CD14-positive monocyte (primary cell): ENCODE results near the gene ZNF710. TPM values are rescaled to one million over a fixed set of nuclear protein-coding genes. Genes with fewer than 3 reads are reported as not detected.

Source experiments
- DNase-seq, 3 donors: peaks; one replicate each; pipeline ENCODE4 v3.0.0-alpha.2; 2011 to 2022
- H2AFZ ChIP-seq: 2 replicates; pipeline ENCODE4 v1.6.0; 2012; ENCODE audit warnings: mild to moderate bottlenecking, low read depth, low read length, inconsistent platforms; ENCODE audit not compliant: insufficient read depth, poor library complexity, severe bottlenecking
- H3K27ac ChIP-seq, 2 donors: 1 replicate in 1 of 2; 2 replicates in 1 of 2; pipeline ENCODE4 v1.5.1; 2012 to 2013; ENCODE audit warnings: low read length in 2 of 2, control low read depth in 1 of 2, inconsistent platforms in 1 of 2, low read depth in 1 of 2, mild to moderate bottlenecking in 1 of 2
- H3K27me3 ChIP-seq, 2 donors: one replicate each; pipeline versions ENCODE4 v1.6.0 to v1.6.1; 2011 to 2013; ENCODE audit warnings: low read length in 2 of 2; ENCODE audit not compliant: control insufficient read depth in 2 of 2, insufficient read depth in 2 of 2
- H3K36me3 ChIP-seq, 2 donors: replicated peaks in 1 of 2; 1 replicate in 1 of 2; 2 replicates in 1 of 2; pipeline versions ENCODE4 v1.5.1 to v1.6.1; 2012 to 2013; ENCODE audit warnings: low read length in 2 of 2, control low read depth in 1 of 2, inconsistent platforms in 1 of 2, mild to moderate bottlenecking in 1 of 2; ENCODE audit not compliant: insufficient read depth in 2 of 2, control insufficient read depth in 1 of 2
- H3K4me1 ChIP-seq, 2 donors: 1 replicate in 1 of 2; 2 replicates in 1 of 2; pipeline versions ENCODE4 v1.5.1 to v1.6.1; 2012 to 2013; ENCODE audit warnings: low read length in 2 of 2, control low read depth in 1 of 2, inconsistent platforms in 1 of 2, mild to moderate bottlenecking in 1 of 2, moderate library complexity in 1 of 2; ENCODE audit not compliant: insufficient read depth in 2 of 2, control insufficient read depth in 1 of 2
- H3K4me2 ChIP-seq: replicated peaks from 2 replicates; pipeline ENCODE3; 2012; ENCODE audit warnings: low read length, moderate library complexity, mild to moderate bottlenecking; ENCODE audit not compliant: poor library complexity, severe bottlenecking; ENCODE audit errors: extremely low read depth
- H3K4me3 ChIP-seq, 3 experiments: fragments of 200-600 bp in 1 of 3; sonication (generic) in 1 of 3; replicated peaks in 1 of 3; 1 replicate in 2 of 3; 2 replicates in 1 of 3; pipeline ENCODE4 v1.5.1; 2011 to 2013; ENCODE audit warnings: low read length in 3 of 3, mild to moderate bottlenecking in 3 of 3, control low read depth in 2 of 3, low read depth in 2 of 3, inconsistent platforms in 1 of 3, moderate library complexity in 1 of 3
- H3K79me2 ChIP-seq: 2 replicates; pipeline ENCODE4 v1.6.0; 2012; ENCODE audit warnings: mild to moderate bottlenecking, control low read depth, inconsistent platforms, low read length, moderate library complexity; ENCODE audit not compliant: insufficient read depth
- H3K9ac ChIP-seq: 2 replicates; pipeline ENCODE4 v1.6.0; 2017; ENCODE audit warnings: low read length, mild to moderate bottlenecking; ENCODE audit not compliant: insufficient read depth, poor library complexity, severe bottlenecking
- H3K9me3 ChIP-seq, 2 donors: replicated peaks in 1 of 2; 1 replicate in 1 of 2; 2 replicates in 1 of 2; pipeline versions ENCODE4 v1.5.1 to v1.6.1; 2012 to 2013; ENCODE audit warnings: low read length in 2 of 2, control low read depth in 1 of 2; ENCODE audit not compliant: control insufficient read depth in 1 of 2, insufficient read depth in 1 of 2
- H4K20me1 ChIP-seq: 2 replicates; pipeline ENCODE4 v1.6.0; 2012; ENCODE audit warnings: mild to moderate bottlenecking, low read length, control low read depth, moderate library complexity; ENCODE audit not compliant: insufficient read depth
- H3K27ac Mint-ChIP-seq, 7 donors: one replicate each; pipeline ENCODE4 v1.8.0; 2020; ENCODE audit warnings: mild to moderate bottlenecking in 7 of 7, mixed read lengths in 7 of 7, moderate library complexity in 6 of 7, inconsistent platforms in 2 of 7
- H3K27me3 Mint-ChIP-seq, 3 donors: one replicate each; pipeline ENCODE4 v1.8.0; 2021 to 2022; ENCODE audit warnings: low read depth in 3 of 3, mild to moderate bottlenecking in 3 of 3, mixed read lengths in 3 of 3, moderate library complexity in 3 of 3, inconsistent platforms in 1 of 3
- H3K36me3 Mint-ChIP-seq, 2 donors: one replicate each; pipeline ENCODE4 v1.8.0; 2020; ENCODE audit warnings: mixed read lengths in 2 of 2, inconsistent platforms in 1 of 2, mild to moderate bottlenecking in 1 of 2
- H3K4me1 Mint-ChIP-seq: one replicate; pipeline ENCODE4 v1.8.0; 2020; ENCODE audit warnings: mild to moderate bottlenecking, mixed read lengths
- H3K4me3 Mint-ChIP-seq, 2 donors: one replicate each; pipeline ENCODE4 v1.8.0; 2020; ENCODE audit warnings: mild to moderate bottlenecking in 2 of 2, mixed read lengths in 2 of 2, moderate library complexity in 1 of 2
- H3K9me3 Mint-ChIP-seq, 7 donors: one replicate each; pipeline ENCODE4 v1.8.0; 2020 to 2022; ENCODE audit warnings: mixed read lengths in 7 of 7, mild to moderate bottlenecking in 6 of 7, moderate library complexity in 6 of 7, inconsistent platforms in 2 of 7
- WGBS: methylation state at CpG from one replicate; pipeline ENCODE4 v1.1.5; 2013; ENCODE audit warnings: missing lambda C conversion rate; ENCODE audit not compliant: insufficient coverage; 5-methylcytosine and 5-hydroxymethylcytosine counted together
- intact Hi-C, 2 donors: fragments of 100-400 bp; cut with micrococcal nuclease; formaldehyde crosslinking; loops; one replicate each; pipeline versions ENCODE4 v1.15.0 to v1.15.1; 2023
- polyA plus RNA-seq, 3 donors: library from polyadenylated mRNA; depleted of rRNA in 1 of 3; unstranded in 2 of 3; stranded (reverse) in 1 of 3; fragments of 300-500 nt in 2 of 3; fragments of >200 nt in 1 of 3; fragmentation: Illumina TruSeq in 2 of 3; gene quantifications; 1 replicate in 2 of 3; 2 replicates in 1 of 3; pipeline ENCODE4 v1.2.3, GENCODE V29; 2012 to 2021
- TF ChIP-seq, protein P1 (sequence below): fragments of 200-600 bp; IDR thresholded peaks from one replicate; pipeline ENCODE4 v1.8.0; 2022; ENCODE audit warnings: antibody characterized with exemption, mild to moderate bottlenecking

ZNF710 gene
- polyA plus RNA-seq, 3 donors, result 3.4 to 45.6 (median 4.8) TPM

DNA sequence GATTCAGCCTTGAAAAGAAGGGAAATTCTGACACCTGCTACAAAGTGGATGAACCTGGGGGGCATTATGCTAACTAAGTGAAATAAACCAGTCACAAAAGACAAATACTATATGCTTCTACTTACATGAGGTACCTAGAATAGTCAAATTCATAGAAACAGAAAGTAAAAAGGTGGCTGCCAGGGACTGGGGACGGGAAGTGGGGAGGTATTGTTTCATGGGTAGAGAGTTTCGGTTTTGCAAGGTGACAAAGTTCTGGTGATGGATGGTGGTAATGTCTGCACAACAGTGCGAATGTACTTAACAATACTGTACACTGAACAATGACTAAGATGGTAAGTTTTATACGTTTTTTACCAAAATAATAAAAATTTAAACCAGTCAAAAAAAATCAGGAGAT lies 96.4 kb downstream of the ZNF710 start:
- Histone ChIP-seq H2AFZ (no peak overlapping the region), H3K36me3 (peaks cover 3 to 5% of the 10 kb centered on the region in 2 donors), H3K9me3 (no peaks in the 10 kb centered on the region), H3K4me2 (peak overlapping the region; percentile 29), H3K27ac (no peak overlapping the region), H3K27me3 (no peaks in the 10 kb centered on the region), H3K79me2 (peaks cover 96% of the 10 kb centered on the region), H3K4me1 (peaks cover 32 to 48% of the 10 kb centered on the region in 2 donors), H4K20me1 (peaks cover 48% of the 10 kb centered on the region), H3K4me3 (peak overlapping the region in 1 of 3 experiments; percentile 4), H3K9ac (no peak overlapping the region)
- TF ChIP-seq, protein P1, sequence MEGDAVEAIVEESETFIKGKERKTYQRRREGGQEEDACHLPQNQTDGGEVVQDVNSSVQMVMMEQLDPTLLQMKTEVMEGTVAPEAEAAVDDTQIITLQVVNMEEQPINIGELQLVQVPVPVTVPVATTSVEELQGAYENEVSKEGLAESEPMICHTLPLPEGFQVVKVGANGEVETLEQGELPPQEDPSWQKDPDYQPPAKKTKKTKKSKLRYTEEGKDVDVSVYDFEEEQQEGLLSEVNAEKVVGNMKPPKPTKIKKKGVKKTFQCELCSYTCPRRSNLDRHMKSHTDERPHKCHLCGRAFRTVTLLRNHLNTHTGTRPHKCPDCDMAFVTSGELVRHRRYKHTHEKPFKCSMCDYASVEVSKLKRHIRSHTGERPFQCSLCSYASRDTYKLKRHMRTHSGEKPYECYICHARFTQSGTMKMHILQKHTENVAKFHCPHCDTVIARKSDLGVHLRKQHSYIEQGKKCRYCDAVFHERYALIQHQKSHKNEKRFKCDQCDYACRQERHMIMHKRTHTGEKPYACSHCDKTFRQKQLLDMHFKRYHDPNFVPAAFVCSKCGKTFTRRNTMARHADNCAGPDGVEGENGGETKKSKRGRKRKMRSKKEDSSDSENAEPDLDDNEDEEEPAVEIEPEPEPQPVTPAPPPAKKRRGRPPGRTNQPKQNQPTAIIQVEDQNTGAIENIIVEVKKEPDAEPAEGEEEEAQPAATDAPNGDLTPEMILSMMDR, result no peak
- H3K4me3 Mint-ChIP-seq, result peak overlapping the region in 1 of 2 donors; percentile 36
- intact Hi-C loops, result no loop called here
- 0% methylated on average over 1 of the region's 4 CpGs for WGBS
- peaks cover 3 to 23% of the 10 kb centered on the region in 2 donors for H3K36me3 Mint-ChIP-seq
- H3K4me1 Mint-ChIP-seq, result peaks cover 55% of the 10 kb centered on the region
- peaks cover 0 to 2% (median 0%) of the 10 kb centered on the region in 7 donors for H3K9me3 Mint-ChIP-seq
- peak; percentile 27 to 46 (median 41) for DNase-seq
- peak overlapping the region; percentile 22 to 84 (median 61) for H3K27ac Mint-ChIP-seq
- H3K27me3 Mint-ChIP-seq, result peaks cover 0 to 1% (median 1%) of the 10 kb centered on the region in 3 donors

DNA sequence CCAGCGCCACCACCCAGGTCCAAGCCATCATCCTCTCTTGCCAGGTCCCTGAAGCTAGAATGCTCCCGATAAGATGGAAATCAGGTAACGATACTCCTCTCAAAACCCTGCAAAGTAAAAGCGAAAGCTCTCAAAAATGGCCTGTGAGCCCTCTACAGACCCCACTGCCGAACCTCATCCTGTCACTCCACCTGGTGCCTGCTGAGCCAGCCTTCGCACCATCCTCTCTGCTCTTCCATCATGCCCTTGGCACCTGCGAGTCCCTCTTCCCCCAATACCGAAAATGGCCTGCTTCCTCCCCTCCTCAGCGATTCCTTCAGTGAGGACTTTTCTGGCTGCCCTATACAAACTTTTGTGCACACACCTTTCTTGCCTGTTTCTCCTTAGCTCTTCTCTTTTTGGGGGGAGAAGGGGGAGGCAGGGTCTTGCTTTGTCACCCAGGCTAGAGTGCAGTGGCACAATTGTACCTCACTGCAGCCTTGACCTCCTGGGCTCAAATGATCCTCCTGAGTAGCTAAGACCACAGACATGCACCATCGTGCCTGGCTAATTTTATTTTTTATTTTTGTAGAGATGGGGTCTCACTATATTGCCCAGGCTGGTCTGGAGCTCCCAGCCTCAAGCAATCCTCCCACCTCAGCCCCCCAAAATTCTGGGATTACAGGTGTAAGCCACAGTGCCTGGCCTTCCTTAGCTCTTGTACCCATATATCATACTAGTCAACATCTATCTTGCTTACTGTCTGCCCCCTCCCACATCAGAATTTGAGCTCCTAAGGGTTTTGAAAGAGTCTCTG lies 98.1 kb downstream of the ZNF710 start:
- peaks cover 4 to 18% of the 10 kb centered on the region in 2 donors for H3K36me3 Mint-ChIP-seq
- Histone ChIP-seq H3K27ac (peak overlapping the region in 1 of 2 donors; percentile 40), H4K20me1 (peaks cover 43% of the 10 kb centered on the region), H3K9ac (no peak overlapping the region), H3K4me2 (no peak overlapping the region), H2AFZ (no peak overlapping the region), H3K4me1 (peaks cover 39 to 56% of the 10 kb centered on the region in 2 donors), H3K36me3 (peaks cover 0 to 2% of the 10 kb centered on the region in 2 donors), H3K79me2 (peaks cover 79% of the 10 kb centered on the region), H3K4me3 (no peak overlapping the region), H3K9me3 (no peaks in the 10 kb centered on the region), H3K27me3 (peaks cover 0 to 2% of the 10 kb centered on the region in 2 donors)
- no peak for DNase-seq
- 96% methylated on average over 6 of the region's 10 CpGs for WGBS
- TF ChIP-seq, protein P1, result no peak
- H3K27me3 Mint-ChIP-seq, result peaks cover 4 to 17% (median 11%) of the 10 kb centered on the region in 3 donors
- no peak overlapping the region for H3K4me3 Mint-ChIP-seq
- H3K9me3 Mint-ChIP-seq, result peaks cover 0 to 2% (median 0%) of the 10 kb centered on the region in 7 donors
- peak overlapping the region in 4 of 7 donors; percentile 54 to 73 (median 58) for H3K27ac Mint-ChIP-seq
- H3K4me1 Mint-ChIP-seq, result peaks cover 61% of the 10 kb centered on the region
- intact Hi-C loops, result no loop called here
